Cardiac fibroblast (primary cell): ENCODE measurements around the gene CORO2A.
"Not testable (repeated sequence)": the region's sequence is repeated elsewhere in the genome, so short reads cannot be mapped to it uniquely, and the experiment has no call there.

Source experiments
- DNase-seq, 2 donors: peaks; one replicate each; pipeline versions ENCODE4 v3.0.0 to v3.0.0-alpha.2; 2010; ENCODE audit warnings: low read depth in 2 of 2
- H3K4me3 ChIP-seq, 2 donors: replicated peaks in 1 of 2; 1 replicate in 1 of 2; 2 replicates in 1 of 2; pipeline ENCODE4 v1.5.1; 2011; ENCODE audit warnings: low read depth in 2 of 2, low read length in 2 of 2, mild to moderate bottlenecking in 2 of 2, moderate library complexity in 1 of 2
- CTCF ChIP-seq: IDR thresholded peaks from one replicate; pipeline ENCODE4 v1.5.1; 2011; ENCODE audit warnings: low read depth, mild to moderate bottlenecking, low read length, inconsistent platforms

Gene CORO2A

GRCh38 chr9:98132806-98133631 is 59.4 kb downstream of the CORO2A start:
- no peak for DNase-seq
- H3K4me3 ChIP-seq = no peak overlapping the region

DNA sequence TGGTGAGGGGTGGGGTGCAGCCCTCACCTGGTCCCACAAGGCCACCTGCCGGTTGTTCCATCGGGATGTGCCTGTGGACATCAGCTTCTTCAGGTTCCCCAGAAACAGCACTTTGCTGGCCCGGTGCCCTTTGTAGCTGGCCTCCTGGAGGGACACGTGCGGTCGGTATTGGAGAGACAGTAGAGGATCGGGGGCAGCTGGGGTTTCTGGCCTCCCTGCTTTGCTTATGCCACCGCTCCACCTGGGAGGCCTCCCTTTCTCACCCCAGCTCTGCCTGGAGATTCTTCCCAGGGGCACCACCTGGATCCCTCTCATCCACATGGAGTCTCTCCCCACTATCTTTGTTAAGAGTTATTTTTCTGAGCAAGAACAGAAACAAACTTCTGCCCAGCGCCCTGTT is 60.3 kb downstream of the CORO2A start:
- DNase-seq = no peak
- H3K4me3 ChIP-seq = no peak overlapping the region
- no peak for TF ChIP-seq CTCF

More at GRCh38 chr9:98132806-98133631, 59.4 kb downstream of the CORO2A start:
- TF ChIP-seq CTCF = no peak

GRCh38 chr9:98130576-98131228 is 61.7 kb downstream of the CORO2A start:
- TF ChIP-seq CTCF = no peak
- H3K4me3 ChIP-seq = no peak overlapping the region
- DNase-seq = no peak

DNA sequence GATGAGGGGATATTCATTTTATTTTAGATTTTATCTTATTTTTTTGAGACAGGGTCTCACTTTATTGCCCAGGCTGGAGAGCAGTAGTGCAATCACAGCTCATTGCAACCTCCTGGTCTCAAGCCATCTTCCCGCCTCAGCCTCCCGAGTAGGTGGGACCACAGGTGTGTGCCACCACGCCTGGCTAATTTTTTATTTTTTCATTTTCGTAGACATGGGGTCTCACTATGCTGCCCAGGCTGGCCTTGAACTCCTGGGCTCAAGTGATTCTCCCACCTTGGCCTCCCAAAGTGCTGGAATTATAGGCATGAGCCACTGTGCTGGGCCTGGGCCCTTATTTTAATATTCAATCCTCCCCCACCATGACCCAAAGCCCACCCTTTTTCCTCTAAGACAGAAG is 62.4 kb downstream of the CORO2A start:
- DNase-seq = not testable (repeated sequence)

GRCh38 chr9:98129451-98129881 is 63.0 kb downstream of the CORO2A start:
- no peak overlapping the region for H3K4me3 ChIP-seq
- TF ChIP-seq CTCF = no peak
- no peak for DNase-seq

More for the DNA sequence above, 62.4 kb downstream of the CORO2A start:
- not testable (repeated sequence) for H3K4me3 ChIP-seq

DNA sequence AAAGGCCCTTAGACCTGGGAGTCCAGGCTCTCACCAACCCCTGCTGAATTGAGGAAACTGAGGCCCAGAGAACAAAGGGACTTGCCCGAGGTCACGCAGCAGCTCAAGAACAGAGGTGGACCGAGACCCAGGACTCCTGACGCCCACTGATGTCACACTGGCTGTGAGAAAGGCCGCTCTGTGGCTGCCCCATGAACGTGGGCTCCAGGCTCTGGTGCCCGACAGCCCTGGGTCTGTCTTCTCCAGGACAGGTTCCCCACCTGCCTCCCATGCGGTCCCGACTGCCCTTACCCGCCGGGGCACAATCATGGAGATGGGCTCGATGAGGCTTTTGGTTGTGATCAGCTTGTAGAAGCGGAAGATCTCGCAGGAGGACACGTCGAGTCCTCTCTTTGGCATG is 64.1 kb downstream of the CORO2A start:
- no peak for TF ChIP-seq CTCF
- DNase-seq = no peak
- H3K4me3 ChIP-seq = no peak overlapping the region

GRCh38 chr9:98127226-98127625 is 65.2 kb downstream of the CORO2A start:
- H3K4me3 ChIP-seq = no peak overlapping the region
- TF ChIP-seq CTCF = no peak
- no peak for DNase-seq
